ENCODE measurements around the gene NEDD4L.

Gene NEDD4L

GRCh38 chr18:58235001-58235436 lies 191.0 kb downstream of the NEDD4L start:
- in situ Hi-C loops (cut with MboI; ENCODE audit: low pct_unique_long_range_greater_than_20kb, low sequenced_read_pairs, unreplicated experiment), result no loop called here
- TF ChIP-seq CTCF (IDR thresholded peaks at IDR 0.05; ENCODE audit: extremely low read depth, insufficient read depth, missing control alignments), result no peak
- no peak for DNase-seq (ENCODE audit: low spot score)

- TF ChIP-seq CTCF (IDR thresholded peaks at IDR 0.05; ENCODE audit: extremely low read depth, insufficient read depth, missing control alignments), result no peak
- no peak for DNase-seq (ENCODE audit: low spot score)
- in situ Hi-C loops (cut with MboI; ENCODE audit: low pct_unique_long_range_greater_than_20kb, low sequenced_read_pairs, unreplicated experiment), result no loop called here
Observed at GRCh38 chr18:58239879-58240278, 195.9 kb downstream of the NEDD4L start.

GRCh38 chr18:58241026-58241679 lies 197.1 kb downstream of the NEDD4L start:
- DNase-seq (ENCODE audit: low spot score), result no peak
- in situ Hi-C loops (cut with MboI; ENCODE audit: low pct_unique_long_range_greater_than_20kb, low sequenced_read_pairs, unreplicated experiment), result no loop called here

GRCh38 chr18:58241877-58242276 lies 197.9 kb downstream of the NEDD4L start:
- TF ChIP-seq CTCF (IDR thresholded peaks at IDR 0.05; ENCODE audit: extremely low read depth, insufficient read depth, missing control alignments), result no peak
- in situ Hi-C loops (cut with MboI; ENCODE audit: low pct_unique_long_range_greater_than_20kb, low sequenced_read_pairs, unreplicated experiment), result no loop called here
- DNase-seq (ENCODE audit: low spot score), result no peak

More at GRCh38 chr18:58241026-58241679, 197.1 kb downstream of the NEDD4L start:
- TF ChIP-seq CTCF (IDR thresholded peaks at IDR 0.05; ENCODE audit: extremely low read depth, insufficient read depth, missing control alignments), result no peak

- DNase-seq (ENCODE audit: low spot score), result no peak
- in situ Hi-C loops (cut with MboI; ENCODE audit: low pct_unique_long_range_greater_than_20kb, low sequenced_read_pairs, unreplicated experiment), result no loop called here
- TF ChIP-seq CTCF (IDR thresholded peaks at IDR 0.05; ENCODE audit: extremely low read depth, insufficient read depth, missing control alignments), result no peak
Observed at GRCh38 chr18:58242435-58242834, 198.4 kb downstream of the NEDD4L start.

GRCh38 chr18:58242968-58243367 lies 198.9 kb downstream of the NEDD4L start:
- in situ Hi-C loops (cut with MboI; ENCODE audit: low pct_unique_long_range_greater_than_20kb, low sequenced_read_pairs, unreplicated experiment), result no loop called here
- no peak for DNase-seq (ENCODE audit: low spot score)
- TF ChIP-seq CTCF (IDR thresholded peaks at IDR 0.05; ENCODE audit: extremely low read depth, insufficient read depth, missing control alignments), result no peak

Measured in GM13977 (cell line).